HCT116 (cell line): ENCODE results near the gene SRI.

Source experiments
- CTCF ChIP-seq, 3 experiments: fragments of 200-600 bp in 1 of 3; sonication (generic) in 1 of 3; IDR thresholded peaks in 2 of 3; conservative IDR thresholded peaks in 1 of 3; 2 replicates each; pipeline ENCODE4 v1.5.1; 2012 to 2017; ENCODE audit warnings: low read depth in 2 of 3, low read length in 2 of 3, antibody characterized with exemption in 1 of 3, borderline replicate concordance in 1 of 3, control low read depth in 1 of 3, mild to moderate bottlenecking in 1 of 3, mixed read lengths in 1 of 3, mixed run types in 1 of 3, moderate library complexity in 1 of 3; ENCODE audit not compliant: insufficient read depth in 1 of 3
- FOSL1 ChIP-seq: IDR thresholded peaks from 2 replicates; pipeline ENCODE4 v1.6.1; 2012; ENCODE audit warnings: low read depth
- POLR2A ChIP-seq: IDR thresholded peaks from 2 replicates; pipeline ENCODE4 v1.7.0; 2011; ENCODE audit warnings: borderline replicate concordance; ENCODE audit not compliant: insufficient read depth, insufficient read length; ENCODE audit errors: extremely low read depth
- YY1 ChIP-seq: IDR thresholded peaks from 2 replicates; pipeline ENCODE4 v1.6.1; 2011; ENCODE audit warnings: low read length, low read depth, moderate library complexity, mild to moderate bottlenecking; ENCODE audit not compliant: insufficient replicate concordance; ENCODE audit errors: extremely low read depth

GRCh38 chr7:88233828-88234227, 14.0 kb upstream of the SRI start:
- TF ChIP-seq FOSL1 (no peak), POLR2A (no peak), YY1 (no peak), CTCF (IDR thresholded peaks at IDR 0.05 in 2 of 3, conservative IDR thresholded peaks at IDR 0.05 in 1 of 3; ENCODE audit: borderline replicate concordance in 1 of 3, insufficient read depth in 1 of 3, low read depth in 2 of 3, low read length in 2 of 3) (no peak)
